HL-60 (cell line): Measurements from ENCODE around the gene WDR19.

Experiments used
- POLR2AphosphoS5 ChIP-seq: IDR thresholded peaks from 2 replicates; pipeline ENCODE4 v1.6.1; 2012; ENCODE audit warnings: low read depth
- TF ChIP-seq, protein P1 (sequence below): IDR thresholded peaks from one replicate; pipeline ENCODE4 v1.5.1; 2011; ENCODE audit warnings: low read length, control low read depth, inconsistent platforms; ENCODE audit not compliant: insufficient read depth
- TF ChIP-seq, protein P2 (sequence below): IDR thresholded peaks from 2 replicates; pipeline ENCODE4 v1.6.1; 2012; ENCODE audit warnings: low read depth; ENCODE audit not compliant: insufficient replicate concordance

DNA sequence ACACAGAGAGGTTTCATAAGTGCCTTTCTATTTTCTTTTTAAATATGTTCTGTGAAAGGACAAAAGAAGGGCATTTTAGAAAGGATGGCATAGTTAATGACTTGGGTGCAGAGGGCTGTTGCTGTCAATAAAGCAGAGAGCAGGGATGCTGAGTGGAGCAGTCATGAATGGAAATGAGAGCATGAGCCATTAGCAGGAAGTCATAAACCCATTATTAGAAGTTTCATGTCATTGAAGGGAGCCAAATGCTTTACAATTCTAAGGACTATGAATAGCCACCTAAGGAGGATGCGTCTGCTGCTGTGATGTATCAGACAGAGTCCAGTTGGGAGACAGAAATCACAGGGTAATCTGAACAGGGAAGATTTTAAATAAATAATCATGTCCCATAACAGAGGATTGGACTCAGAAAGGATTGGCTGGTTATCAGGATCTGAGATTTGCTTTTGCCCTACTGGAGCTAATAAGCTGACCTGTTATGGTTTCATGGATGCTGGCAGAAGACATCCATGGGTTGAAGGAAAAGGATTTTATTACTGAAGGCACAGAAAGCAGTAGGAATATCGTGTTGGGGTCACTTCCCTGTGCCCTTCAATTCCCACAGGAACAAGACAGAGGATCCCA is 47.5 kb upstream of the WDR19 start:
- TF ChIP-seq, protein P1, sequence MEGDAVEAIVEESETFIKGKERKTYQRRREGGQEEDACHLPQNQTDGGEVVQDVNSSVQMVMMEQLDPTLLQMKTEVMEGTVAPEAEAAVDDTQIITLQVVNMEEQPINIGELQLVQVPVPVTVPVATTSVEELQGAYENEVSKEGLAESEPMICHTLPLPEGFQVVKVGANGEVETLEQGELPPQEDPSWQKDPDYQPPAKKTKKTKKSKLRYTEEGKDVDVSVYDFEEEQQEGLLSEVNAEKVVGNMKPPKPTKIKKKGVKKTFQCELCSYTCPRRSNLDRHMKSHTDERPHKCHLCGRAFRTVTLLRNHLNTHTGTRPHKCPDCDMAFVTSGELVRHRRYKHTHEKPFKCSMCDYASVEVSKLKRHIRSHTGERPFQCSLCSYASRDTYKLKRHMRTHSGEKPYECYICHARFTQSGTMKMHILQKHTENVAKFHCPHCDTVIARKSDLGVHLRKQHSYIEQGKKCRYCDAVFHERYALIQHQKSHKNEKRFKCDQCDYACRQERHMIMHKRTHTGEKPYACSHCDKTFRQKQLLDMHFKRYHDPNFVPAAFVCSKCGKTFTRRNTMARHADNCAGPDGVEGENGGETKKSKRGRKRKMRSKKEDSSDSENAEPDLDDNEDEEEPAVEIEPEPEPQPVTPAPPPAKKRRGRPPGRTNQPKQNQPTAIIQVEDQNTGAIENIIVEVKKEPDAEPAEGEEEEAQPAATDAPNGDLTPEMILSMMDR: no peak
- no peak for TF ChIP-seq POLR2AphosphoS5
- TF ChIP-seq, protein P2, sequence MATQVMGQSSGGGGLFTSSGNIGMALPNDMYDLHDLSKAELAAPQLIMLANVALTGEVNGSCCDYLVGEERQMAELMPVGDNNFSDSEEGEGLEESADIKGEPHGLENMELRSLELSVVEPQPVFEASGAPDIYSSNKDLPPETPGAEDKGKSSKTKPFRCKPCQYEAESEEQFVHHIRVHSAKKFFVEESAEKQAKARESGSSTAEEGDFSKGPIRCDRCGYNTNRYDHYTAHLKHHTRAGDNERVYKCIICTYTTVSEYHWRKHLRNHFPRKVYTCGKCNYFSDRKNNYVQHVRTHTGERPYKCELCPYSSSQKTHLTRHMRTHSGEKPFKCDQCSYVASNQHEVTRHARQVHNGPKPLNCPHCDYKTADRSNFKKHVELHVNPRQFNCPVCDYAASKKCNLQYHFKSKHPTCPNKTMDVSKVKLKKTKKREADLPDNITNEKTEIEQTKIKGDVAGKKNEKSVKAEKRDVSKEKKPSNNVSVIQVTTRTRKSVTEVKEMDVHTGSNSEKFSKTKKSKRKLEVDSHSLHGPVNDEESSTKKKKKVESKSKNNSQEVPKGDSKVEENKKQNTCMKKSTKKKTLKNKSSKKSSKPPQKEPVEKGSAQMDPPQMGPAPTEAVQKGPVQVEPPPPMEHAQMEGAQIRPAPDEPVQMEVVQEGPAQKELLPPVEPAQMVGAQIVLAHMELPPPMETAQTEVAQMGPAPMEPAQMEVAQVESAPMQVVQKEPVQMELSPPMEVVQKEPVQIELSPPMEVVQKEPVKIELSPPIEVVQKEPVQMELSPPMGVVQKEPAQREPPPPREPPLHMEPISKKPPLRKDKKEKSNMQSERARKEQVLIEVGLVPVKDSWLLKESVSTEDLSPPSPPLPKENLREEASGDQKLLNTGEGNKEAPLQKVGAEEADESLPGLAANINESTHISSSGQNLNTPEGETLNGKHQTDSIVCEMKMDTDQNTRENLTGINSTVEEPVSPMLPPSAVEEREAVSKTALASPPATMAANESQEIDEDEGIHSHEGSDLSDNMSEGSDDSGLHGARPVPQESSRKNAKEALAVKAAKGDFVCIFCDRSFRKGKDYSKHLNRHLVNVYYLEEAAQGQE: no peak
